Astrocyte of the cerebellum (primary cell): ENCODE results near the gene SPON1.
A peak's percentile ranks its signal among the peaks of the same experiment; 100 is the strongest.

ENCODE experiments used
- DNase-seq: peaks from one replicate; pipeline ENCODE4 v3.0.0-alpha.2; 2011; ENCODE audit warnings: low read depth
- H3K4me3 ChIP-seq: 2 replicates; pipeline ENCODE4 v1.5.1; 2011; ENCODE audit warnings: mild to moderate bottlenecking, low read depth, low read length, moderate library complexity
- CTCF ChIP-seq: IDR thresholded peaks from 2 replicates; pipeline ENCODE4 v1.5.1; 2012; ENCODE audit warnings: low read length, low read depth, moderate library complexity, mild to moderate bottlenecking; ENCODE audit errors: missing control alignments
- in situ Hi-C: cut with HindIII; loops from 2 replicates; pipeline ENCODE4 v1.10.0; 2017; ENCODE audit warnings: low sequenced_read_pairs

SPON1 gene

GRCh38 chr11:13962562-13963168 lies at the start of gene SPON1:
TSS of gene SPON1 (plus strand) at chr11:13962723. CDS start at chr11:13962905, 182 bp downstream.
- TF ChIP-seq CTCF, result no peak
- peak within 1 kb of the TSS; percentile 29 for H3K4me3 ChIP-seq
- no peak for DNase-seq
- in situ Hi-C loops, result no loop called here

DNA sequence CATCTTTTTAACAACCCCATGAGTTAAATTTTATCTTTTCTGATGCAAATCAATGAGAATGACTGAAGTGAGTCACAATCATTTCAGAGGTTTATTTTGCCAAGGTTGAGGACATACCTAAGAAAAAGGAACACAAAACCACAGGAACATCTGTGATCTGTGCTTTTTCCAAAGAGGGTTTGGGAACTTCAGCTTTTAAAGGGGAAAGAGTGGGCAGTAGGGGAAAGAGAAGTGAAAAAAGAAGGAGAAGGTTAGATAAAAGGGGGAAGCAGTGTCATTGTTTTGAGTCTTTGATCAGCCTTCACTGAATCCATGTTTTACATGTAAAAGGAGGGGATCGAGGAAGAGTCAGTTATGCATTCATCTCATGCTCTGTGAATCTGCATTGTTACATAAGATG lies 45.3 kb upstream of the SPON1 start:
- H3K4me3 ChIP-seq, result no peak overlapping the region
- DNase-seq, result no peak
- no peak for TF ChIP-seq CTCF
- in situ Hi-C loops, result no loop called here

GRCh38 chr11:13917904-13918303 lies 44.6 kb upstream of the SPON1 start:
- no peak for TF ChIP-seq CTCF
- no peak overlapping the region for H3K4me3 ChIP-seq
- in situ Hi-C loops, result no loop called here
- no peak for DNase-seq

GRCh38 chr11:13920756-13921155 lies 41.8 kb upstream of the SPON1 start:
- H3K4me3 ChIP-seq, result no peak overlapping the region
- TF ChIP-seq CTCF, result no peak
- in situ Hi-C loops, result no loop called here
- DNase-seq, result no peak

- DNase-seq, result no peak
- in situ Hi-C loops, result no loop called here
- no peak overlapping the region for H3K4me3 ChIP-seq
- no peak for TF ChIP-seq CTCF
These were observed 41.0 kb upstream of the SPON1 start for GRCh38 chr11:13921545-13921944.

GRCh38 chr11:13923182-13923581 lies 39.3 kb upstream of the SPON1 start:
- DNase-seq, result no peak
- H3K4me3 ChIP-seq, result no peak overlapping the region
- no peak for TF ChIP-seq CTCF
- in situ Hi-C loops, result no loop called here
